GM21423 (cell line): ENCODE data around the gene TBC1D22A.

Source experiments
- ATAC-seq: cut with Tn5 transposase; IDR thresholded peaks from one replicate; pipeline ENCODE4 v1.9.1; 2021; ENCODE audit warnings: mild to moderate bottlenecking, moderate library complexity; ENCODE audit not compliant: unreplicated experiment

Gene TBC1D22A

GRCh38 chr22:47218671-47219070 lies 456.2 kb downstream of the TBC1D22A start:
- no peak for ATAC-seq

- ATAC-seq: no peak
Observed at GRCh38 chr22:47219789-47220188, 457.3 kb downstream of the TBC1D22A start.

DNA sequence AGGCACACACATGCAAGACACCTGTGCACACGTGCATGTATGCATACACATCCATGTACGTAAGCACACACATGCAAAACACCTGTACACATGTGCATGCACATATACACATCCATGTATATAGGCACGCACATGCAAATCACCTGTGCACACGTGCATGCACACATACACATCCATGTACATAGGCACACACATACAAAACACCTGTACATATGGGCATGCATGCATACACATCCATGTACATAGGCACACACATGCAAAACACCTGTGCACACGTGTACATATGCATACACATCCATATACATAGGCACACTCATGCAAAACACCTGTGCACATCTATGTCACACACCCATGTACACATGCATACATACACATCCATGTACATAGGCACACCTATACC lies 458.3 kb downstream of the TBC1D22A start:
- ATAC-seq: no peak

- no peak for ATAC-seq
Observed at GRCh38 chr22:47221840-47222615, 459.6 kb downstream of the TBC1D22A start.
